OCI-LY3 (cell line): ENCODE measurements around the gene PARD3B.

Experiments
- EZH2phosphoT487 ChIP-seq: fragments of 200-600 bp; shearing (Covaris generic); IDR thresholded peaks from 2 replicates; pipeline ENCODE4 v1.6.1; 2018; ENCODE audit warnings: antibody characterized with exemption, mixed run types, low read depth
- TF ChIP-seq, protein P1 (sequence below): fragments of 200-600, 300-600 bp; sonication (generic); IDR thresholded peaks from 2 replicates; pipeline ENCODE4 v1.5.1; 2014; ENCODE audit warnings: antibody characterized with exemption, low read length, low read depth

GRCh38 chr2:204892506-204893255 is 347.4 kb downstream of the PARD3B start:
- TF ChIP-seq, protein P1, sequence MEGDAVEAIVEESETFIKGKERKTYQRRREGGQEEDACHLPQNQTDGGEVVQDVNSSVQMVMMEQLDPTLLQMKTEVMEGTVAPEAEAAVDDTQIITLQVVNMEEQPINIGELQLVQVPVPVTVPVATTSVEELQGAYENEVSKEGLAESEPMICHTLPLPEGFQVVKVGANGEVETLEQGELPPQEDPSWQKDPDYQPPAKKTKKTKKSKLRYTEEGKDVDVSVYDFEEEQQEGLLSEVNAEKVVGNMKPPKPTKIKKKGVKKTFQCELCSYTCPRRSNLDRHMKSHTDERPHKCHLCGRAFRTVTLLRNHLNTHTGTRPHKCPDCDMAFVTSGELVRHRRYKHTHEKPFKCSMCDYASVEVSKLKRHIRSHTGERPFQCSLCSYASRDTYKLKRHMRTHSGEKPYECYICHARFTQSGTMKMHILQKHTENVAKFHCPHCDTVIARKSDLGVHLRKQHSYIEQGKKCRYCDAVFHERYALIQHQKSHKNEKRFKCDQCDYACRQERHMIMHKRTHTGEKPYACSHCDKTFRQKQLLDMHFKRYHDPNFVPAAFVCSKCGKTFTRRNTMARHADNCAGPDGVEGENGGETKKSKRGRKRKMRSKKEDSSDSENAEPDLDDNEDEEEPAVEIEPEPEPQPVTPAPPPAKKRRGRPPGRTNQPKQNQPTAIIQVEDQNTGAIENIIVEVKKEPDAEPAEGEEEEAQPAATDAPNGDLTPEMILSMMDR: no peak
- no peak for TF ChIP-seq EZH2phosphoT487
